Measurements from ENCODE around the gene AATF. TPM values are rescaled to one million over a fixed set of nuclear protein-coding genes. Genes with fewer than 3 reads are reported as not detected.

AATF gene
- total RNA-seq, 2 experiments from 2014 or later = 40.3 to 40.8 TPM

DNA sequence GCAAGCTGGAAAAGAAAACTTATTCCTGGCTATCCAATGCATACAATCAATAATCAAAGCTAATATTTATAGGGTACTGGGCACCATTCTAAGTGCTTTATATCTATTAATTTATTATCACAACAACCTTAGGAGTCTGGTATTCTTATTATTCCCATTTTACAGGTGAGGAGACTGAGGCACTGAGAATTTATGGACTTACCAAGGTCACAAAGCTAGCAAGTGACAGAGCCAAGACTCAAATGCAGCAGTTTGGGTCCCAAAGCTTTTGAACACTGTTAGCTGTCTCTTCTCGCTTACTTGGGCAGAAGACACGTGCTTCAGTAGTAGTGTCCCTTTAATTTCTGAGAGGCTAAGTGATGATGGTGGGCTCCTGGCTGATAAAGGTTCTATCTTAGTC, 152.6 kb downstream of the AATF start:
- TF ChIP-seq, protein P1, sequence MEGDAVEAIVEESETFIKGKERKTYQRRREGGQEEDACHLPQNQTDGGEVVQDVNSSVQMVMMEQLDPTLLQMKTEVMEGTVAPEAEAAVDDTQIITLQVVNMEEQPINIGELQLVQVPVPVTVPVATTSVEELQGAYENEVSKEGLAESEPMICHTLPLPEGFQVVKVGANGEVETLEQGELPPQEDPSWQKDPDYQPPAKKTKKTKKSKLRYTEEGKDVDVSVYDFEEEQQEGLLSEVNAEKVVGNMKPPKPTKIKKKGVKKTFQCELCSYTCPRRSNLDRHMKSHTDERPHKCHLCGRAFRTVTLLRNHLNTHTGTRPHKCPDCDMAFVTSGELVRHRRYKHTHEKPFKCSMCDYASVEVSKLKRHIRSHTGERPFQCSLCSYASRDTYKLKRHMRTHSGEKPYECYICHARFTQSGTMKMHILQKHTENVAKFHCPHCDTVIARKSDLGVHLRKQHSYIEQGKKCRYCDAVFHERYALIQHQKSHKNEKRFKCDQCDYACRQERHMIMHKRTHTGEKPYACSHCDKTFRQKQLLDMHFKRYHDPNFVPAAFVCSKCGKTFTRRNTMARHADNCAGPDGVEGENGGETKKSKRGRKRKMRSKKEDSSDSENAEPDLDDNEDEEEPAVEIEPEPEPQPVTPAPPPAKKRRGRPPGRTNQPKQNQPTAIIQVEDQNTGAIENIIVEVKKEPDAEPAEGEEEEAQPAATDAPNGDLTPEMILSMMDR (IDR thresholded peaks at IDR 0.05) = no peak
- CTCF ChIA-PET = interaction anchor here (0.6 kb wide), 1 partner anchor 580 kb away, joined by 3 read pairs; no protein-coding TSS in a partner anchor
- Mint-ChIP-seq H3K27me3 (no peaks in the 10 kb centered on the region), H3K4me1 (ENCODE audit: low read depth) (no peaks in the 10 kb centered on the region), H3K9me3 (no peaks in the 10 kb centered on the region), H3K4me3 (no peak overlapping the region), H3K36me3 (ENCODE audit: low read depth) (peaks cover 43% of the 10 kb centered on the region), H3K27ac (no peak overlapping the region)
- ATAC-seq (ENCODE audit: poor library complexity) = no peak
- no peak for DNase-seq
- Histone ChIP-seq H3K4me1 (ENCODE audit: insufficient read depth, low read length) (no peaks in the 10 kb centered on the region), H3K9me3 (ENCODE audit: control insufficient read depth in 1 of 2, insufficient read depth in 1 of 2, low read length in 2 of 2) (no peaks in the 10 kb centered on the region), H3K27ac (ENCODE audit: low read depth in 1 of 2, low read length in 2 of 2) (no peak overlapping the region), H3K27me3 (ENCODE audit: control insufficient read depth in 1 of 2, insufficient read depth in 2 of 2, low read length in 2 of 2) (no peaks in the 10 kb centered on the region), H3K4me3 (ENCODE audit: low read length) (no peak overlapping the region), H3K36me3 (ENCODE audit: insufficient read depth, low read length) (peaks cover 9% of the 10 kb centered on the region)
- POLR2A ChIA-PET = no interaction called here
- intact Hi-C loops (cut with DNase I, micrococcal nuclease) = no loop called here

DNA sequence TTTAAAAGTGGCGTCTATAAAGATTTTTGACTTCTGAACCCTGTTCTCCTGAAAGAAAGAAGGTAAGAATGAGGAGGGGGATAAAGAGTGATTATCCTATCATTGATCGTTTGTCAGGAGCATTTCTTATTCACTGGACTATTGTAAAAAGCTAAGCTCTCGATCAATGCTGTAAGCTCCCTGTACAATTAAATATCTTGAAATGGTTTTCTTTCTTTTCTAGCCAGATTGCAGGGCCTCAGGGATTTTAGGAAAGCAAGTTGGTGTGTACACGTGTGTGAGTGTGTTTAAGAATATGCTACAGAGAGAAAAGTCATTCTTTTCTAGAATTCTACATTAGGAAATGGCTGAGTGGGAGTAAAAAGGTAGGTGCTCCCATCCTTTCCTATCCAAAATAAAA, 154.5 kb downstream of the AATF start:
- Histone ChIP-seq H3K27ac (ENCODE audit: low read depth in 1 of 2, low read length in 2 of 2) (no peak overlapping the region), H3K27me3 (ENCODE audit: control insufficient read depth in 1 of 2, insufficient read depth in 2 of 2, low read length in 2 of 2) (no peaks in the 10 kb centered on the region), H3K4me1 (ENCODE audit: insufficient read depth, low read length) (no peaks in the 10 kb centered on the region), H3K9me3 (ENCODE audit: control insufficient read depth in 1 of 2, insufficient read depth in 1 of 2, low read length in 2 of 2) (no peaks in the 10 kb centered on the region), H3K36me3 (ENCODE audit: insufficient read depth, low read length) (no peaks in the 10 kb centered on the region), H3K4me3 (ENCODE audit: low read length) (no peak overlapping the region)
- Mint-ChIP-seq H3K4me1 (ENCODE audit: low read depth) (no peaks in the 10 kb centered on the region), H3K4me3 (no peak overlapping the region), H3K27me3 (no peaks in the 10 kb centered on the region), H3K36me3 (ENCODE audit: low read depth) (peaks cover 30% of the 10 kb centered on the region), H3K27ac (no peak overlapping the region), H3K9me3 (no peaks in the 10 kb centered on the region)
- TF ChIP-seq, protein P1 (IDR thresholded peaks at IDR 0.05) = no peak
- DNase-seq (no peak), ATAC-seq (ENCODE audit: poor library complexity) (no peak)
- POLR2A ChIA-PET = no interaction called here
- intact Hi-C loops (cut with DNase I, micrococcal nuclease) = no loop called here
- CTCF ChIA-PET = interaction anchor here (1.1 kb wide), 1 partner anchor 33 kb away, joined by 3 read pairs; no protein-coding TSS in a partner anchor

DNA sequence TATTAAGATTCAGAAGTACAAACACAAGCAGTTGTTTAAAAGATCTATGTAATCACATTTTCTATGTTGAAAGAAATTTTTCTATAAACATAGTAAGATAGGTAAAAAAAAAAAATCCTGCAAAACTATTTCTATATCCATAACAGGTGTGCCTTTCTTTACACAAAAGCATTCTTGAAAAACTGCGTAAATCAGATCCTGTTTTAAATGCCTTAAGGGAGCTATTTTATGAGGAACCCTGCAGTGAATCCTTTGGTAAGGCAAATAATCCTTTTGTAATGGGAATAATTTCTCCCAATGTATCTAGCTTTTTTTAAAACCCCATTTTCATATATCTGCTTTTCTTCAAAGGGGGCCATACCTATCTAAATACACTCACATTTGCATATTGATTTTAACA, 157.3 kb downstream of the AATF start:
- TF ChIP-seq, protein P1 (IDR thresholded peaks at IDR 0.05) = no peak
- Mint-ChIP-seq H3K36me3 (ENCODE audit: low read depth) (peaks cover 45% of the 10 kb centered on the region), H3K4me3 (no peak overlapping the region), H3K9me3 (no peaks in the 10 kb centered on the region), H3K27me3 (no peaks in the 10 kb centered on the region), H3K4me1 (ENCODE audit: low read depth) (no peaks in the 10 kb centered on the region), H3K27ac (no peak overlapping the region)
- Histone ChIP-seq H3K27ac (ENCODE audit: low read depth in 1 of 2, low read length in 2 of 2) (no peak overlapping the region), H3K36me3 (ENCODE audit: insufficient read depth, low read length) (peaks cover 9% of the 10 kb centered on the region), H3K9me3 (ENCODE audit: control insufficient read depth in 1 of 2, insufficient read depth in 1 of 2, low read length in 2 of 2) (no peaks in the 10 kb centered on the region), H3K4me3 (ENCODE audit: low read length) (no peak overlapping the region), H3K4me1 (ENCODE audit: insufficient read depth, low read length) (no peaks in the 10 kb centered on the region), H3K27me3 (ENCODE audit: control insufficient read depth in 1 of 2, insufficient read depth in 2 of 2, low read length in 2 of 2) (no peaks in the 10 kb centered on the region)
- POLR2A ChIA-PET = interaction anchor here (1.4 kb wide), 1 partner anchor 10 kb away, joined by 3 read pairs; no protein-coding TSS in a partner anchor
- intact Hi-C loops (cut with DNase I, micrococcal nuclease) = no loop called here
- CTCF ChIA-PET = no interaction called here
- DNase-seq (no peak), ATAC-seq (ENCODE audit: poor library complexity) (no peak)

Small RNA genes lying within 50 kb of the gene (microRNA-seq; reads per million reads assigned to microRNA genes)
- not detected for gene MIR2909 (ENCODE audit: borderline microRNAs expressed, borderline replicate concordance)

Other genes with a start within 250 kb of the AATF start
- not detected for gene LHX1, start 11.5 kb upstream of the AATF start, total RNA-seq